Activated CD8-positive, alpha-beta memory T cell treated with anti-CD3 and anti-CD28 coated beads, Interleukin-2, amount 50 U/mL, for 4 hours (primary cell): ENCODE data around the gene PHC2.

Experiments used
- DNase-seq: peaks from one replicate; pipeline ENCODE4 v3.0.0-alpha.2; 2020

Gene PHC2

GRCh38 chr1:33284049-33284448 is 146.8 kb downstream of the PHC2 start:
- DNase-seq: no peak

- DNase-seq: no peak
Observed at GRCh38 chr1:33282791-33283190, 148.1 kb downstream of the PHC2 start.

GRCh38 chr1:33281554-33282303 is 149.2 kb downstream of the PHC2 start:
- DNase-seq: no peak

GRCh38 chr1:33280091-33280661 is 150.7 kb downstream of the PHC2 start:
- no peak for DNase-seq

- no peak for DNase-seq
Observed at GRCh38 chr1:33277488-33278084, 153.3 kb downstream of the PHC2 start.

GRCh38 chr1:33276573-33277298 is 154.2 kb downstream of the PHC2 start:
- DNase-seq: no peak

- no peak for DNase-seq
Observed at GRCh38 chr1:33275706-33276572, 155.0 kb downstream of the PHC2 start.

GRCh38 chr1:33275195-33275594 is 155.7 kb downstream of the PHC2 start:
- DNase-seq: no peak

GRCh38 chr1:33274446-33274845 is 156.4 kb downstream of the PHC2 start:
- DNase-seq: no peak

GRCh38 chr1:33273961-33274371 is 156.9 kb downstream of the PHC2 start:
- no peak for DNase-seq
